ENCODE results near the gene PRICKLE1.

Gene PRICKLE1

GRCh38 chr12:42539696-42540095, 49.9 kb downstream of the PRICKLE1 start:
- TF ChIP-seq CTCF (IDR thresholded peaks at IDR 0.05; ENCODE audit: insufficient read depth, missing control alignments), result no peak
- DNase-seq (ENCODE audit: insufficient read length, low spot score), result no peak
- no peak for FAIRE-seq

- FAIRE-seq, result no peak
Measured at GRCh38 chr12:42538203-42538602, 51.3 kb downstream of the PRICKLE1 start.

GRCh38 chr12:42534184-42534838, 55.2 kb downstream of the PRICKLE1 start:
- FAIRE-seq, result no peak
- TF ChIP-seq CTCF (IDR thresholded peaks at IDR 0.05; ENCODE audit: insufficient read depth, missing control alignments), result no peak
- DNase-seq (ENCODE audit: insufficient read length, low spot score), result no peak

More at GRCh38 chr12:42538203-42538602, 51.3 kb downstream of the PRICKLE1 start:
- TF ChIP-seq CTCF (IDR thresholded peaks at IDR 0.05; ENCODE audit: insufficient read depth, missing control alignments), result no peak
- DNase-seq (ENCODE audit: insufficient read length, low spot score), result no peak

- no peak for FAIRE-seq
- DNase-seq (ENCODE audit: insufficient read length, low spot score), result no peak
- no peak for TF ChIP-seq CTCF (IDR thresholded peaks at IDR 0.05; ENCODE audit: insufficient read depth, missing control alignments)
Measured at GRCh38 chr12:42530284-42530683, 59.3 kb downstream of the PRICKLE1 start.

GRCh38 chr12:42525444-42525843, 64.1 kb downstream of the PRICKLE1 start:
- no peak for DNase-seq (ENCODE audit: insufficient read length, low spot score)
- no peak for FAIRE-seq
- no peak for TF ChIP-seq CTCF (IDR thresholded peaks at IDR 0.05; ENCODE audit: insufficient read depth, missing control alignments)

GRCh38 chr12:42524716-42525115, 64.8 kb downstream of the PRICKLE1 start:
- DNase-seq (ENCODE audit: insufficient read length, low spot score) (no peak), FAIRE-seq (no peak)

More at GRCh38 chr12:42524716-42525115, 64.8 kb downstream of the PRICKLE1 start:
- no peak for TF ChIP-seq CTCF (IDR thresholded peaks at IDR 0.05; ENCODE audit: insufficient read depth, missing control alignments)

Measured in D721Med (cell line).